Neural cell (in vitro differentiated cells): ENCODE results near the gene HAO1.

ENCODE experiments used
- CTCF ChIP-seq: fragments of 450-650 bp; IDR thresholded peaks from 2 replicates; pipeline ENCODE4 v1.5.1; 2014; ENCODE audit warnings: antibody characterized with exemption, mild to moderate bottlenecking, moderate library complexity; ENCODE audit not compliant: poor library complexity, severe bottlenecking
- EZH2 ChIP-seq: fragments of 200-600, 300-800 bp; shearing (Covaris generic), sonication (generic); IDR thresholded peaks from 2 replicates; pipeline ENCODE4 v1.6.1; 2014; ENCODE audit warnings: antibody characterized with exemption, low read length, borderline replicate concordance, mild to moderate bottlenecking; ENCODE audit not compliant: insufficient read depth, poor library complexity, severe bottlenecking
- MXI1 ChIP-seq: fragments of 450-650 bp; conservative IDR thresholded peaks from 2 replicates; pipeline ENCODE4 v1.6.1; 2014; ENCODE audit warnings: antibody characterized with exemption, mild to moderate bottlenecking; ENCODE audit not compliant: poor library complexity, severe bottlenecking
- REST ChIP-seq: IDR thresholded peaks from 2 replicates; pipeline ENCODE4 v1.6.1; 2012; ENCODE audit warnings: borderline replicate concordance

- TF ChIP-seq MXI1 = no peak
- TF ChIP-seq EZH2 = no peak
- no peak for TF ChIP-seq CTCF
- no peak for TF ChIP-seq REST
Measured at GRCh38 chr20:7879883-7880282, 60.4 kb downstream of the HAO1 start.
